Thyroid gland (tissue), 4 donors: ENCODE measurements around the gene SFPQ. TPM values are rescaled to one million over a fixed set of nuclear protein-coding genes. Genes with fewer than 3 reads are reported as not detected.

ENCODE experiments used
- DNase-seq, 2 donors: peaks; one replicate each; pipeline ENCODE4 v3.0.0-alpha.2; 2019
- H3K27ac ChIP-seq, 3 donors: fragments of 200-600 bp; sonication (generic); 1 replicate in 2 of 3; 2 replicates in 1 of 3; pipeline ENCODE4 v1.5.1; 2016 to 2019; ENCODE audit warnings: mild to moderate bottlenecking in 1 of 3, moderate library complexity in 1 of 3
- H3K27me3 ChIP-seq: fragments of 200-600 bp; sonication (generic); one replicate; pipeline ENCODE4 v1.5.1; 2019
- H3K36me3 ChIP-seq, 2 donors: fragments of 200-600 bp; sonication (generic); one replicate each; pipeline ENCODE4 v1.5.1; 2016 to 2019
- H3K4me1 ChIP-seq, 2 donors: fragments of 200-600 bp; sonication (generic); one replicate each; pipeline ENCODE4 v1.5.1; 2017 to 2019
- H3K4me3 ChIP-seq, 3 donors: fragments of 200-600 bp; sonication (generic); replicated peaks in 1 of 3; 1 replicate in 2 of 3; 2 replicates in 1 of 3; pipeline ENCODE4 v1.5.1; 2016; ENCODE audit warnings: mild to moderate bottlenecking in 1 of 3
- H3K9me3 ChIP-seq: fragments of 200-600 bp; sonication (generic); one replicate; pipeline ENCODE4 v1.5.1; 2017
- CTCF ChIP-seq, 6 experiments: fragments of 200-600 bp in 3 of 6; fragments of 450-650 bp in 3 of 6; sonication (generic) in 3 of 6; IDR thresholded peaks; one replicate each; pipeline ENCODE4 v1.5.1; 2016 to 2019; ENCODE audit warnings: antibody characterized with exemption in 6 of 6, mild to moderate bottlenecking in 2 of 6, inconsistent platforms in 1 of 6, moderate library complexity in 1 of 6
- POLR2A ChIP-seq, 2 donors: fragments of 450-650 bp; IDR thresholded peaks; one replicate each; pipeline ENCODE4 v1.6.1; 2017; ENCODE audit warnings: antibody characterized with exemption in 2 of 2, mild to moderate bottlenecking in 2 of 2, moderate library complexity in 1 of 2
- WGBS, 2 donors: methylation state at CpG; one replicate each; pipeline ENCODE4 v1.1.5; 2017; 5-methylcytosine and 5-hydroxymethylcytosine counted together
- intact Hi-C: fragments of 100-400 bp; cut with DNase I; formaldehyde crosslinking; loops from one replicate; pipeline ENCODE4 v1.15.1; 2023
- small RNA-seq: library from RNA; depleted of rRNA; stranded (forward); fragments of <200 nt; gene quantifications from one replicate; pipeline ENCODE3, GENCODE V24; 2016
- total RNA-seq, 4 donors: library from RNA; depleted of rRNA; stranded (reverse); fragments of >200 nt; gene quantifications; one replicate each; pipeline ENCODE4 v1.2.3, GENCODE V29; 2016

Gene SFPQ
- total RNA-seq, 4 donors from 2014 or later, result 178 to 299 (median 239) TPM

GRCh38 chr1:35136780-35137179 lies 56.2 kb downstream of the SFPQ start:
- no peak for DNase-seq
- TF ChIP-seq POLR2A (IDR thresholded peaks at IDR 0.05), result no peak
- no peak for TF ChIP-seq CTCF (IDR thresholded peaks at IDR 0.05)
- H3K4me1 ChIP-seq, result no peaks in the 10 kb centered on the region
- H3K36me3 ChIP-seq, result no peaks in the 10 kb centered on the region
- no peak overlapping the region for H3K4me3 ChIP-seq
- no peak overlapping the region for H3K27ac ChIP-seq
- intact Hi-C loops, result no loop called here
- 90 to 94% methylated on average over 3 of the region's 3 CpGs for WGBS, 2 donors
- no peaks in the 10 kb centered on the region for H3K9me3 ChIP-seq
- H3K27me3 ChIP-seq, result no peaks in the 10 kb centered on the region

Small RNAs within 50 kb of the gene (small RNA-seq; reads per million reads assigned to genes)
- gene RF00019, result not detected

Other genes with a start within 250 kb of the SFPQ start
- 100 to 1,000 TPM in 1 of 4 donors, 10 to 100 TPM in 3; 50.1 to 123 (median 67.0) TPM for gene TMEM35B, start 207.8 kb downstream of the SFPQ start, total RNA-seq
- 10 to 100 TPM; 26.0 to 33.0 (median 27.5) TPM for gene ZMYM6, start 161.2 kb downstream of the SFPQ start, total RNA-seq
- gene ZMYM1, start 113.8 kb downstream of the SFPQ start, total RNA-seq, result 10 to 100 TPM; 16.9 to 21.0 (median 19.2) TPM
- gene ZMYM4, start 75.6 kb upstream of the SFPQ start, total RNA-seq, result 10 to 100 TPM; 46.8 to 71.6 (median 56.0) TPM